Lower lobe of right lung (tissue), 2 donors: ENCODE measurements around the gene OR4K2. TPM values are rescaled to one million over a fixed set of nuclear protein-coding genes. Genes with fewer than 3 reads are reported as not detected.

Experiments used
- ATAC-seq, 2 donors: fragments of 200-7000 bp; cut with Tn5 transposase; one replicate each; pipeline ENCODE4 v1.9.1; 2020 to 2022; ENCODE audit warnings: mild to moderate bottlenecking in 2 of 2, moderate library complexity in 2 of 2
- DNase-seq: peaks from one replicate; pipeline ENCODE4 v3.0.0-alpha.2; 2020
- H3K27ac ChIP-seq: fragments of 200-600 bp; one replicate; pipeline ENCODE4 v1.8.0; 2022
- H3K27me3 ChIP-seq: fragments of 200-600 bp; one replicate; pipeline ENCODE4 v1.8.0; 2022; ENCODE audit warnings: low read depth
- H3K36me3 ChIP-seq: fragments of 200-600 bp; one replicate; pipeline ENCODE4 v1.8.0; 2022; ENCODE audit warnings: mild to moderate bottlenecking
- H3K4me1 ChIP-seq: fragments of 200-600 bp; one replicate; pipeline ENCODE4 v1.8.0; 2022
- H3K4me3 ChIP-seq: fragments of 200-600 bp; one replicate; pipeline ENCODE4 v1.8.0; 2022; ENCODE audit warnings: mild to moderate bottlenecking
- H3K9me3 ChIP-seq: fragments of 200-600 bp; one replicate; pipeline ENCODE4 v1.8.0; 2022
- intact Hi-C: fragments of 100-400 bp; cut with DNase I; formaldehyde crosslinking; loops from one replicate; pipeline ENCODE4 v1.11.0; 2022
- total RNA-seq: library from RNA; stranded (reverse); fragmentation: NEBNext Ultra II Directional; extraction: Animal tissue kit (Norgen Biotek cat#: 25700); gene quantifications from one replicate; pipeline ENCODE4 v1.2.1, GENCODE V29; 2021
- TF ChIP-seq, protein P1 (sequence below): fragments of 200-600 bp; IDR thresholded peaks from one replicate; pipeline ENCODE4 v1.8.0; 2022; ENCODE audit warnings: antibody characterized with exemption, mild to moderate bottlenecking
- donor health status: DM: no; HTN: yes; CAD: no; lungs with severe emphysema.

The OR4K2 gene
- total RNA-seq, 1 donor from 2014 or later: not detected

GRCh38 chr14:19873178-19873577 lies 1.8 kb upstream of the OR4K2 start:
- H3K9me3 ChIP-seq: no peaks in the 10 kb centered on the region
- H3K27me3 ChIP-seq: no peaks in the 10 kb centered on the region
- H3K4me1 ChIP-seq: no peaks in the 10 kb centered on the region
- H3K4me3 ChIP-seq: no peak overlapping the region
- no peak for DNase-seq
- H3K36me3 ChIP-seq: no peaks in the 10 kb centered on the region
- ATAC-seq: no peak
- H3K27ac ChIP-seq: no peak overlapping the region
- TF ChIP-seq, protein P1, sequence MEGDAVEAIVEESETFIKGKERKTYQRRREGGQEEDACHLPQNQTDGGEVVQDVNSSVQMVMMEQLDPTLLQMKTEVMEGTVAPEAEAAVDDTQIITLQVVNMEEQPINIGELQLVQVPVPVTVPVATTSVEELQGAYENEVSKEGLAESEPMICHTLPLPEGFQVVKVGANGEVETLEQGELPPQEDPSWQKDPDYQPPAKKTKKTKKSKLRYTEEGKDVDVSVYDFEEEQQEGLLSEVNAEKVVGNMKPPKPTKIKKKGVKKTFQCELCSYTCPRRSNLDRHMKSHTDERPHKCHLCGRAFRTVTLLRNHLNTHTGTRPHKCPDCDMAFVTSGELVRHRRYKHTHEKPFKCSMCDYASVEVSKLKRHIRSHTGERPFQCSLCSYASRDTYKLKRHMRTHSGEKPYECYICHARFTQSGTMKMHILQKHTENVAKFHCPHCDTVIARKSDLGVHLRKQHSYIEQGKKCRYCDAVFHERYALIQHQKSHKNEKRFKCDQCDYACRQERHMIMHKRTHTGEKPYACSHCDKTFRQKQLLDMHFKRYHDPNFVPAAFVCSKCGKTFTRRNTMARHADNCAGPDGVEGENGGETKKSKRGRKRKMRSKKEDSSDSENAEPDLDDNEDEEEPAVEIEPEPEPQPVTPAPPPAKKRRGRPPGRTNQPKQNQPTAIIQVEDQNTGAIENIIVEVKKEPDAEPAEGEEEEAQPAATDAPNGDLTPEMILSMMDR: no peak
- intact Hi-C loops: no loop called here

DNA sequence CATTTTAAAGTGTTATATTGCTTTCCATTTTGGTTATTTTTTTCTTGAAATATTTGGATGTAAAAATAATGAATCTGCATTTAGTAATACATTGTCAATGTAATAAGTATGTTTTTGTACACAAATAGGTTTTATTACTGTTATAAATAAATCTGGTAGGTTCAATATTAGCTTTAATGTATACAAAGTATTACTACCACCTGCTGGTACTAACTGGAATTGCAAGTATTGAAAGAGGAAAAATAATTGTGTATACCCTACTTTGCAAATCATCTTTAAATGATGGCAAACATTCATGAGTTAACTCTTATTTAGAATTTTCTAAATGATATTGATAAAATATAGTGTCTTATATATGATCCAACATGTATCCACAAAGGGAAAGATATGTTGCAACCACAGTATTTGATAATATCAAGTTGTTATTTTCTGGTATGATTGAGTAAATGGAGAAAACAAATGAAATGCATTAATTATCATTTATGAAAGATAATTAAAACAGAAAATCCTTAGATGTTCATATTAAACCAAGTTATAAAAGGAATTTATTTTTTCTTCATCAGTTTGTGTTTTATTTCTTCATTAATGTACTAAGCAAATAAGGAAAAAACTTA lies 3.2 kb downstream of the OR4K2 start:
- H3K27me3 ChIP-seq: no peaks in the 10 kb centered on the region
- TF ChIP-seq, protein P1: peak; percentile 60
- H3K36me3 ChIP-seq: no peaks in the 10 kb centered on the region
- DNase-seq: no peak
- H3K27ac ChIP-seq: no peak overlapping the region
- intact Hi-C loops: no loop called here
- H3K4me3 ChIP-seq: no peak overlapping the region
- no peaks in the 10 kb centered on the region for H3K9me3 ChIP-seq
- no peak for ATAC-seq
- no peaks in the 10 kb centered on the region for H3K4me1 ChIP-seq

DNA sequence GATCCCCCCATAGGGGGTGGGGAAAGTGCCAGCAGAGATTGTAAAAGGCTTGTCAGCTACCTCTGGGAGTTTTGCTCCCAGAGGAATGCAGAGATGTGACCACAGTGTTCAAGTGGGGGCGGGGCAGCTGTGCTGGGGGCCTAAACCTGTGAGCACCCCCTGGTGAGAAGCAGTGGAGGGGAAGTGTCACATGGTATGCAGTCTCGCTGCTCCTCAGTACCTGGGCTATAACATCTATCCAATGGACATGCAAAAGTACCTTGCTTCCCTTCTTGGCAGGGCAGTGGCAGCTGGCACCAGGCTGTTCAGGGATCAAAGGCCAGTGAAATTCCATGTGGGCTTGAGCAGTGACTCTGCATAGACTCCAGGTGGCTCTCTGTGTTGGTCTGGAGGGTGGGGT lies 20.3 kb downstream of the OR4K2 start:
- TF ChIP-seq, protein P1: no peak
- H3K27ac ChIP-seq: no peak overlapping the region
- H3K4me3 ChIP-seq: no peak overlapping the region
- intact Hi-C loops: no loop called here
- no peaks in the 10 kb centered on the region for H3K4me1 ChIP-seq
- peaks cover 46% of the 10 kb centered on the region for H3K9me3 ChIP-seq
- no peaks in the 10 kb centered on the region for H3K27me3 ChIP-seq
- no peak for DNase-seq
- no peaks in the 10 kb centered on the region for H3K36me3 ChIP-seq
- ATAC-seq: peak; percentile 13 to 26

GRCh38 chr14:19900999-19901398 lies 26.1 kb downstream of the OR4K2 start:
- peak; percentile 3 to 36 for ATAC-seq
- TF ChIP-seq, protein P1: no peak

GRCh38 chr14:19902409-19902808 lies 27.5 kb downstream of the OR4K2 start:
- ATAC-seq (peak in 1 of 2 donors; percentile 68), DNase-seq (no peak)
- Histone ChIP-seq H3K36me3 (no peaks in the 10 kb centered on the region), H3K4me1 (no peaks in the 10 kb centered on the region), H3K4me3 (no peak overlapping the region), H3K27me3 (no peaks in the 10 kb centered on the region), H3K27ac (no peak overlapping the region), H3K9me3 (peaks cover 4% of the 10 kb centered on the region)
- TF ChIP-seq, protein P1: no peak
- intact Hi-C loops: no loop called here

More at GRCh38 chr14:19900999-19901398, 26.1 kb downstream of the OR4K2 start:
- no peak for DNase-seq
- no peaks in the 10 kb centered on the region for H3K4me1 ChIP-seq
- no peak overlapping the region for H3K27ac ChIP-seq
- intact Hi-C loops: no loop called here
- H3K4me3 ChIP-seq: no peak overlapping the region
- peaks cover 18% of the 10 kb centered on the region for H3K9me3 ChIP-seq
- H3K27me3 ChIP-seq: no peaks in the 10 kb centered on the region
- H3K36me3 ChIP-seq: no peaks in the 10 kb centered on the region
